ENCODE data around the gene LARGE1.

LARGE1 gene

DNA sequence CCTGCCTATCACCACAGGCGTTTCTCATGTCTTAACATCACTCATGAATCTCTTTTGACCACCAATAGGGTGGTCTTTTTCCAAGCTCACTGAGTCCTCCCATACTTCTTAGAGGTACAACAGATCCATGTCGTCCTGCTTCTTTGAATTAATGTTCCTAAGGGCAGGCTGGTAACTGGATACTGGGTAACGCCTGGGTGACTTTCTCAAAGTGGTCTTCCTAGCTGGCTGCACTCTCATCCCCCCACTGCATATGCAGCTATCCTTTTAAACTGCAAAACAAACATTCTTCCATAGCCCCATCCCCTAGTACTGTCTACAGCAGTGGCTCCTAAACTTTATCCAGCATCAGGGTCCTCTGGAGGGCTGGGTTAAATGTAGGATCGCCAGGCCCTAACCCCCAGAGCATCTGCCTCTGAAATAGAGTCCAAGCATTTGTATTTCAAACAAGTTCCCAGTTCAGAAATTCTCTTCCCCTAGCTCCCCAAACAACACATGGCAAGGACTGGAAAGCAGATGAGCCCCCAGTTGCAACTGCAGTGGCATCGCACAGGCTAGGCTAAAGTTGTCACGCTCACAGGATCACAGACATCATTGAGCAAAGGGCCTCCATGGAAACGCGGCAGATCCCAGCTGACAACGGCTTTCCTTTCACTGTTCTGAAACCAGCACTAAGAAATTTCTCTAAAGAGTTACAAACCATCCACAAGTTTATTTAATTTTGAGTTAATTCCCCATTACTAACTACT, 204.9 kb downstream of the LARGE1 start:
- no peak for DNase-seq

DNA sequence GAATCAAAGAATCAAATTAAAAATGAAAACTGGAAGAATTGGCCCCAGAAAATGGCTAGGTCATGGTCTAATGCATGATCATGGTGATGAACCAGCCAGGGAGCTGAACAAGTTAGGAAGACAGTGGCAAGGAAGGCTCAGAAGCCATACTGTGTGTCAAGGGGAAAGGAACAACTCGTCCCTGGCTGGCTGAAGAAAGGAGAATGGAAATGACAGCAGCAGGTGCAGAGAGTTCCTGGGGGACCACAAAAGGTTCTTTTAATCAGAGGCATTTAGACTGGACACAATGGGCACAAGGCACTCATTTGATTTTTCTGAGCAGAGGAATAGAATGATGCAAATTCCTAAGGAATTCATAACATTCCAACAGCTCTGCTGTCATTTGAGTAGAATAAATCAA, 209.9 kb downstream of the LARGE1 start:
- DNase-seq: no peak

DNA sequence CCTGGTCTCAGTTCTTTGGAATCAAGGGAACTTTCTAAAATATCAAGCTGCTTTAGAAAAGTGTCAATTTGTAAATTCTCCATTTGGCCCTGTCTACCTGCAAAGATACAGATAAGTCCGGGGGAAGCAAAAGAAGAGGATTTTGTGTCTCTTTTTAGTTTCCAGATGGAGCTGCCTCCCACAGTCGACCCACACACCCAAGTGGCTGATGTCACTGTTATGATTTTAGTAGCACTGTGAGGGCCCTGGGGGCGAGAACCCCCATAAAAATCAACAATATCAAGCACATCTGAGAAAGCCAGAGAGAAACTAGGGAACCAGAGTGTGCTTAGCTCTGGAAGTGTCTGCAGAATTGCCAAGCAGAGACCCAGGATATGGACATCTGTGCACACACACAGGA, 212.7 kb downstream of the LARGE1 start:
- DNase-seq: no peak

DNA sequence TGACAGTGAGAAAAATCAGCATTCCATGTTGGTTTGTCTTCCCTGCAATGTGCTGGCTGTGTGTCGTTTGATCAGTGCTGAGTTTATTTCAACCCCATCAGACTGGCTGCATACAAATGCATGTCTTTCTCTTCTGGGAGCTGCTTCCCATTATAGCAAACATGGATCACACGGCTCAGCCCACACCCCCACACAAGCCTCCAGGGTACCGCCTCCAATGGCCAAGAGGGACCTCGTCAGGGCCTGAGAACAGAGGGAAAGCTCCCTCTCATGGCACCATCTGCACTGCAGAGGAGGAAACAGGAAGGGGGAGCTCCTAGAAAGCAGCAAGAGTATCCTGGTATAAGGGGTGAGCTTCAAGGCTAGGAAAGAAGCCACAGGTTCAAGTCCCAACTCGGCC, 214.2 kb downstream of the LARGE1 start:
- no peak for DNase-seq

DNA sequence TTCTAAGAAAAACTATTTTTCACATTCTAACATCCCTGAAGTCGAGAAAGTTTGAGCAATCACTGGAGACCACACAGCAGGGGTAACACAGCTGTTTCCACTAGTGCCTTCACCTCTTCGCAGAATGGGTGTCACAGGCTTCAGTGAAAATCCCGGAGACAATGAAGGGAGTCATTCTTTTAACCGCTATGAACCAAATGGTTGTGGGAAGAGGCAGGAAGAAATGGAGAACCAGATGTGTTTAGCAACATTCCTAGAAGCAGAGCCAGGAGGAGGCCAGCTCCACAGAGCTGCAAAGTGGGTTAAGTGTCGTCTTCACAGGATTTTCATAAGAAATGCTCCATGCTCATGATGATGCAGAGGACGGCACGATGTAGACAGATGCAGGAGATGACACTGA, 221.1 kb downstream of the LARGE1 start:
- no peak for DNase-seq

DNA sequence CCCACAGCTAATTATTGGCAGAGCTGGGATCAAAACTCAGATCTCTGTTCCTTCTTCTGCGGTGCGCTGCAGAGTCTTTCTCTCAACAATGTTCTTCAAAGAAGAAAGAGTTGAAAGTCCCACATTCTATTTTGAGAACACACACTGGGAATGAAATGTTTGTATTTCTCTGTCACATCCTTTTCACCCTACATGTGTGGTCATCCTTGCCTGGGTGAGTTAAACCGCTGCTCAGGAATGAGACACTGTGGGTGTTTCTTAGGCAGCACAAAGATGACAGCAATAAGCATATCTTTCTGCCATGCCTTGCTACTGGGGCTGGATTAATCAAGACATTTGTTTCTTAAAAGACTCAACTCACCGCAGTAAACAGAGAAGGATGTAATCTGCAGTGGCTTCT, 222.6 kb downstream of the LARGE1 start:
- DNase-seq: no peak

DNA sequence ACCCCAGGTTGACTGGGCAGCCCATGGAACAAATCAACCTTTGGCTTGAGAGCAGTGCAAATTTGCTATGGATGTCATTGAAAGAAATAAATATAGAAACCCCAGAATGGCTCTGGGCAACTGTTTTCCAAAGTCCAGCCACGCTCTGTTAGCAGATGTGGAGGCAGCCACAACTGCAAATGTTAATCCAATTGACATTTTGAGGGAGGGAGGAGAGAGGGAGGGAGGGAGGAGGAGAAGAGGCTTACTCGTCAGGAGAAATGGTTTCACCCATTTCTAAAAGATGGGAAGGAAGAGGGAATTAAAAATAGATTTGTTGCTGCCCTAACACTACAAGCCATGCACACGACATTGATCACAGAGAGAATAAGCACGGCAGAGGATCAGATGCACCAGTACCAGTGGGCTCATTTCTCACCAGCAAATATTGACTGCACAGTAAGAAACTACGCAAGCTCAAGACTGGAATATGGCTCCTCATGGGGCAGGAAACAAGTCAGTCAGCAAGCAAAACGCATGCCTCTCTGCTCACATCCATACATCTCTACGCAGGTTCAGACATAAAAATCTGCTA, 229.1 kb downstream of the LARGE1 start:
- DNase-seq: no peak

DNA sequence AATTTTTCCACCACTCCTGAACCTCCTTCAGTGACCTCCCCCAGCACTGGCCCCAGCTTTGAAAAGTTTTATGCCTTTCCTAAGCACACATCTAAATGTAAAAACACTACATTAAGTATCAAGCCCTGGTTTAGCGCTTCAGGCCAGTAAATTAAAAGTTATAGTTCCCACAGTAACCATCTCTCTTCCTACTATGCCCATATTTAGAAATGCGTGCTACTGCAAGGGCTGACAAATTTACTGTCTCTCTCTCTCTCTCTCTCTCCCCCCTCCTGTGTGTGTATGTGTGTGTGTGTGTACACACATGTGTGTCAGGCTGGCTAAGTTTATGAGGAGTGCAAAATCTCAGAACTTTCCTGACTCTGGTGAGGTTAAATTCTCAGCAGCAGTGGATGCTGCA, 231.4 kb downstream of the LARGE1 start:
- DNase-seq: no peak

DNA sequence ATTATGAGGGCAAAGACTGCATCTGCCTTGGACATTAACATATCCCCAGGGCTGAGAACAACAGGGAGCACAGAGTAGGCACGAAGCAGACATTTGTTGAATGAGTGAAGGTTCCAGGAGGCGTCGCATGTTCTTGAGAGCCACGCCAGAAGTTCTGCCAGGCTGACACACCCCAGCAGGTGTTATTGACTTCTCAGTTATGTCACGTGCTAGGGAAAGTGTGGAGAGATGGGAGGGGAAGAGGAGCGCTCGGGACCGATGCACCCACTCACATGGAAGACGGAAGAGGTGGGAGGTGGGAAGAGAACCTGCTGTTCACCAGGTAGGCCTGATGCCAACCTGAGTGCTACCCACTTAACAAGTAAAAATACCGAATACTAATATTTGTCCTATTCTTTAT, 232.8 kb downstream of the LARGE1 start:
- no peak for DNase-seq

DNA sequence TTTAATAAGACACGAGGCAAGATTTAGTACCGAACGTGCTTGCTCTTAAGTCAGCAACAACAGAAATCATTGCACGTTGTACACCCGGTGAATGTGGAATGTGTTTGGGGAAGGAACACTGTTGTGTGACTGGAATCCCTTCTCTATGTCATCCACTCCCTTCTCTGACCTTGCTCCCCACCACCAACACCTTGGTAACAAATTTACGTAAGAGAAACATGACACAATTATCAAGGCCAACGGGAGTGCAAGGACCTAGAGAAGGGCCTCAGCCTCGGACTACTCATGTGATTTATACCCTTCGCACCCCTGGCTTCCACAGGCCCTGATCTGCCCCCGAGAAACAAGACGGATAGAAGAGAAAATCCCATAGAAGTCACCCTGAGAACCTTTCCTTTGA, 236.2 kb downstream of the LARGE1 start:
- DNase-seq: no peak

DNA sequence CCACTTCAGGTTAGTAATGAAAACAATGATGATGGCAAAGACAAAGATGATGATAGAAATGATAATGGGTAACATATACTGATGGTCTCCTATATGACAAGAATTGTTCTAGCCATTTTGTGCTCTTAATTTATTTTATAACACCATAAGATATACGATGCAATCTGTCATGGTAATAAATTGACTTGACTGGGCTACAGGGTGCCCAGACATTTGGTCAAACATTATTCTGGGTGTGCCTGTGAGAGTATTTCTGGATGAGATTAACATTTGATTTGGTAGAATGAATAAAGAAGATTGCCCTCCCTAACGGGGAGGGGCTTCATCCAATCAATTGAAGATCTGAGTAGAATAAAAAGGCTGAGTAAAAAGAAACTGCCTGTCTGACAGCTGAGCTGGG, 237.3 kb downstream of the LARGE1 start:
- DNase-seq: no peak

DNA sequence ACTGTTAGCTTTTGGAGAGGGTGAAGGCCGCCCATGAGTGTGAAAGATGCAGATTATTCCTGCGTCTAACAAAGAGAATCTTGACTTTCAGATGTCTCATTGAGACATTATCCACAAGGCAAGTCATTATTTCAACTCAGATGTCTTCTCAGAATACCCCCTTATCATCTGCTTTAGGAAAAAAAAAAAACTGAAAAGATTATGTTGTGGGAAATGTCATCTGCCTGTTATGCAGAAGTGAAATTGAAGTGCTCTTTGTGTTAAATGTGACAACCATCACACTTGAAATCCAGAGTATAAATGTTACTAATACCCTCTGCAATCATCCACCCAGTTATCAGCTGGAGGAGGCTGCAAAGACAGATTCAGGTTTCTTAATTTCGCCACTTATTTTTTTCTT, 239.6 kb downstream of the LARGE1 start:
- DNase-seq: no peak

DNA sequence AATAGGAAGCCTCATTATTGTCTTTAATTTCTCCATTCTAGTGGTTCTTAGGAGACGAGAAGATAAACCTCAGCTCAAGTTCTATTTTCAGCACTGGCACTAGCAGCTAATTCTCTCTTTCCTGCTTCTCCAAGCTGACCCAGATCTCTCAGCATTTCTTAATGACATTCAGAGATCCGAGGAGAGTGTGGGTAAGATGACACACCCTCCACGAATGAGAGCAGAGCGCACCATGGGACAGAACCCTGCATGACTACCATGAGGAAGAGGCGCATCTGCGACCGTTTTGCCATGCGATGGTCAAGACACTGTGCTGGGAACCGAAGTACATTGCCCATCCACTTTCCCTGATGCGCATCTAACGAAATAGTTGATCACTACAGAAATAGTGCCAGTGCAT, 241.8 kb downstream of the LARGE1 start:
- no peak for DNase-seq

DNA sequence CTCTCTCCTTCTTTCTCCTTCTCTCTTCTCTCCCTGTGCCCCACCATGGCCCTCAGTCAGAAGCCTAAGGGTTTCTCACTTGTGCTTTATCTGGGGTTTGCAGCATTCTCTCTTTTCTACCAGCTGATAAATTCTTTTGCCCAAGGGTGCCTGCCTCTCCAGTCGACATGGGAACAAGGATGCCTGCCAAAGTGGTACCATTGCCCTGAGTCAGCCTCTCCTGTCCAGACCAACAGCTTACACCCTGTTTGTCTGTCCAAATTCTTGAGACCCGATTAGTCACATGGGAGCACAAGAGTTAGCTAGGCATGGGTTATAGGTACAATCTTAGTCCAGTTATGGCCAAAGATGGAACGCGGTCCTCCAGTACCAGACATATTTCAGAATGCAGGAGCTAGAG, 242.7 kb downstream of the LARGE1 start:
- no peak for DNase-seq

DNA sequence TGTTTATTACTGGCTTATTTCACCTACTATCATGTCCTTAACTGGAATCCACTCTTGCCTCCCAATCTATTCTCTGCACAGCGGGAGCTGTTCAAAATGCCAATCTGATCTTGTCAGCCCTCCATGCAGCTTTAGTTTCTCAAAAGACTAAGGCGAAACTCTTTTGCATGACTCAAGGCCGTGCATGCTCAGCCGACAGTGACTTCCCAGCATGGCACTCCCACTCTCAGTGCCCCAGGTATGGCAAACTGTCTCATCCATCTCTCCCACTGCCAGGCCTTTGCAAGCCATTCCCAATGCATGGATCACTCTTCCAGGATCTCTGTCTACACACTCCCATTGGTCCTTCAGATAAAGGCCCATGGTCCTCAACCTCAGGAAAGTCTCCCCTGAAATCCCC, 245.9 kb downstream of the LARGE1 start:
- DNase-seq: no peak

DNA sequence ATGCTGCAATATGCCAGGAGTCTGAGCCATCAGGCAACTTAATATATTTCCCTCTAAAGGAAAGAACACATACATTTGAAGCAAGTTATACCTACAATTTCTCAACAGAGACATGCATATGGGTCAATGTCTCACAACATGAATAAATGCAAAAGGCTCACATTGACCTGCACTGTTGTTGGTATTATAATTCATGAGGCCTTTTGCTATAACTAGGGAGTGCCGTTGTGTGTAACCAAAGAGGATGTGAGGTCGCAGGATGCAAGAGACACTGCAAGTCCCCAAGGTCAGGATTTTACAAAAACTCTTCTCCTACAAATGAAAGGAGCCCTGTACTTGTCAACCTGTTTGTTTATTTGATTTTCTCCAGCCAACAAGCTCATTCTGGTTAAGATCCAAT, 250.5 kb downstream of the LARGE1 start:
- no peak for DNase-seq

DNA sequence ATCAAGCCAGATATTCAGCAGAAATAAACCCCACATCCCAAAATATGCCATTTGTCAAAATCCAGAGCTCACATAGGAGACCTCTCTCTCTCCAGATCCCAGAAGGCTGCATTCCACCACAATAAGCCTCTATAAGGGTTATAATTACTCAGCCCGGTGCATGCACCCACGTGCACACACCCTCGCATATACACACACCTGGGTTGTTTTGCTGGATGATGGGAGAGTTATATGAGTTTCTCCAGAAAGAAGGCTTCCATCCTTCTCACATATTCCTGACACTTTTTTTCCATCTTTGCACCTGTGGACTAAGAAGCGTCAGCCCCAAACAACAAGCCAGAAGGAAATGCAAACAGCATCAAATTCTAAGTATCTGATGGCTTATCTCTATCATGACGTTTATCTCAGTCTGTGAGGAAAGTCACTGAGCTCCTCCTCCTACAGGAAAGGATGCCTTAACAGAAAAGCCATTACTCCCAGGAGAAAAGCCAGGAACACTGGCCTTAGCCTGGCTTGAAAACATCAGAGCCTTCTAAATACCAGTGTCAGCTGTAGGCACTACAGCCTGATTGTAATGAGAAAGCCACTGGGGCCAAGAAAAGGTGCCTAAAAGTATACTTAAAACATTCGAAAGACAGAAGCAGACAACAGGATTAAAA, 253.2 kb downstream of the LARGE1 start:
- DNase-seq: no peak

DNA sequence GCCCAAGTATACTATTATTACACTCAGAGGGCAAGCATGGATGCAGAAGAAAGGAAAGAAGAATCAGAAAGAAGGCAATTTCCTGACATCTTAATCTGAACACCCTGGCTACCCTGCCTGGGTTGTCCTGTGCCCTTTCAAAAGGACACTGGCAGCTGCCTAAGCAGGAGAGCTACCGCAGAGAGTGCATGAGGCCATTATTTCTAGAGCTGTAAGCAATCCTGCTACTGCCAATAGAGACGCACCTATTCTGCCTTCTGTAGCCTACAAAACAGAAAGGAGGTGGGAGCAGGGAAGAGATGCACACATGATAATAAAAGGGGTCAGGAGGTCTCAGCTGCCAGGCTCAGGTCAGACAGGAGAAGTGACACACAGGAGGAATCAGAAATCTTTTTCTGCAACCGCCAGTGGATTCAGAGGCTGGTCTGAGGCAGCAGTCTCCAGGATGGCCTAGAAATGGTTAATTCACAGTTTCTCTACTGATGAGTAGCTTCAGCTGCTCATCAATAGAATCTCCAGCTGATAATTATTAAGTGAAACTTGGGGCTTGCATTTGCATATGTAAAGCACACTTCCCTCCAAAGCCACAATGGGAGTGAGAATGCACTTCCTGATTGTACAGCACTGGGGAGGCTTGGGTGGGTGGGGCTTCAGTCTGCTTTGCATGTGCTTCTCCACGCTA, 253.9 kb downstream of the LARGE1 start:
- peak; percentile 7 for DNase-seq

DNA sequence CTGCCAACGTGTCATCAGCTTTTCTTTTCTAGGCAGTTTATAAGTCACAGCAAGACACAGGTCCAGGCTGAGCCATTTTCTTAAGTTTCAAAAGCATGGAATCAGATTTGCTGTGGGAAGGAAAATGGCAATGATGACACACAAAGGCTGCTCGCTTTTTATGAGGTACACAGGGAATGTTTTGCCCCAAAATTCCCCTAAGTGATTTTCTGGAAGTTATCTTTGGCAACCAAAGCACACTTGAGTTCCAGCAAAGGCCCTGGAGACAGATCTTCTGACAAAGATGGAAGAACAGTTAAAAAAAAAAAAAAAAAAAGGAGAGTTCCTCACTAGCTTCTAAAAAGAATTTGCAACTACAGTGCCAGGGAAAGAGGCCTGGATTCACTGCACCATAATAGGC, 260.8 kb downstream of the LARGE1 start:
- no peak for DNase-seq

DNA sequence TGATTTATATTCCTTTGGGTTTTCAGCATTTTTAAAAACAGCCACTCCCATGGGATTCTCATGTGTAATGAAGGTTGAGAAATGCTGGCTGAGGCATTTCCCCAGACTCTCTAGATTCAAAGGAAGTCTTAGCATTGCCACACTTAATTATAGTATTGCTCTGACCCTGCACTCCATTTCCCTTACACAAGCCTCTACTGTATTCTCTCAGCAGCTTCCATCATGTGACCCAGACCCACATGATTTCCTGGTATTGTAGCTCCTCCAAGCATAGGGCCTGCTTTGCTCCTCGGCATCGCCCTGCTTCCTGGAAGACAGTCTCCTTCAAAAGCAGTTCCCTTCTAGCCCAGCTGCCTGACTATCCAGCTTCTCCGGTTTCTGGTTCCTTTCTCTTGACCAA, 261.5 kb downstream of the LARGE1 start:
- peak; percentile 8 for DNase-seq

DNA sequence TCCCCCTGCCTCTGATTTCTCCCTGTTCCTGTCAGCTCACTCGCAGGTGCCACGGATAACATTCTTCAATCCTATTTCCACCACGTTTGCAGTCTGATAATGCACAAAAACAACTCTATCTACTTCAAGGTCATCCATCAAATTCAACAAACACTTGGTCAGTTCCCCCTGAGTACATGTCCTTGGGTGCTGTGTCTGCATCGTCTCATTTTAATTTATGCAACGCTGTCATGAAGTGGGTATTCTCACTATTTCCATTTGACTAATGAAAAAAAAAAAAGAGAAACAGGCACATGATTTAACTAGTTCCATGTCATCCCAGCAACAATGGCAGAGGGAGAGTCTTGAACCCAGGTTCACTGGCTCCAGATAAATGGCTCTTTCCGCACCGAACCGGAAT, 262.6 kb downstream of the LARGE1 start:
- DNase-seq: no peak

DNA sequence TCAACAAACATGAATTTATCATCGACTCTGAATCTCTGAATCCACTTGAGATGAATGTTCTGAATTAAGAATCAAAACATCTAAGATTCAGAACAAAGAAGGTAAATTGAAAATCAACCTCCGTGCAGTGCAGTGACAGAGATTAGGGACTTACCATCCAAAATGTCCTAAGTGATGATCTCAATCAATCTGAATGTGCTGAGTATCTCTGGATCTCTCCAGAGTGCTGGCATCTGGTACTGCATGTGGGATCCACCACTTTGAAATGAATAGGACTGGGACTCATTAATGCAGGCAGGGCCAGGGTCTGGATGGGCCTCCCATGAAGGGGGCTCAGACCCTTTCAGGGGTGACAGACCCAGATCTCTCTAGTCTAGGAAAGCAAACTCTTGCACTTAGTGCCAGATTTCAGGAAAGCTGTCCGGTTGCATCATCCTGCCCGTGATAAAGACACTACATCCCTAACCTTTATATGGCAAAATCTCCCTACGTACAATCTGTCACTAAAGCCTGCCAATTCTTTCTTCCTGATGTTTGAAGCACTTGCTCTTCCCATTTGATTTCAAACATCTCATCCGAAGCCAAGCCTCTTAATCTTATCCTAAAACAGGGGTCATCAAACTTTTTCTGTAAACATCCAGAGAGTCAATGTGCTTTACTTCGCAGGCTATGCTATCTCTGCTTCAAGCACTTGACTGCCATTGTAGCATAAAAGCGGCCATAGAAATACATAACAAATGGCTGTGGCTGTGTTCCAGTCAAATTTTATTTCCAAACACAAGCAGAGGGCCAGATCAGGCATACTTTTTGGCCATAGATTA, 263.3 kb downstream of the LARGE1 start:
- DNase-seq: no peak
